Thyroid gland (tissue), 4 donors: ENCODE measurements around the gene SHOC2.

ENCODE experiments used
- POLR2A ChIP-seq, 2 donors: fragments of 450-650 bp; IDR thresholded peaks; one replicate each; pipeline ENCODE4 v1.6.1; 2017; ENCODE audit warnings: antibody characterized with exemption in 2 of 2, mild to moderate bottlenecking in 2 of 2, moderate library complexity in 1 of 2
- TF ChIP-seq, protein P1 (sequence below), 6 experiments: fragments of 200-600 bp in 3 of 6; fragments of 450-650 bp in 3 of 6; sonication (generic) in 3 of 6; IDR thresholded peaks; one replicate each; pipeline ENCODE4 v1.5.1; 2016 to 2019; ENCODE audit warnings: antibody characterized with exemption in 6 of 6, mild to moderate bottlenecking in 2 of 6, inconsistent platforms in 1 of 6, moderate library complexity in 1 of 6

GRCh38 chr10:110966146-110966545 lies 46.7 kb downstream of the SHOC2 start:
- TF ChIP-seq, protein P1, sequence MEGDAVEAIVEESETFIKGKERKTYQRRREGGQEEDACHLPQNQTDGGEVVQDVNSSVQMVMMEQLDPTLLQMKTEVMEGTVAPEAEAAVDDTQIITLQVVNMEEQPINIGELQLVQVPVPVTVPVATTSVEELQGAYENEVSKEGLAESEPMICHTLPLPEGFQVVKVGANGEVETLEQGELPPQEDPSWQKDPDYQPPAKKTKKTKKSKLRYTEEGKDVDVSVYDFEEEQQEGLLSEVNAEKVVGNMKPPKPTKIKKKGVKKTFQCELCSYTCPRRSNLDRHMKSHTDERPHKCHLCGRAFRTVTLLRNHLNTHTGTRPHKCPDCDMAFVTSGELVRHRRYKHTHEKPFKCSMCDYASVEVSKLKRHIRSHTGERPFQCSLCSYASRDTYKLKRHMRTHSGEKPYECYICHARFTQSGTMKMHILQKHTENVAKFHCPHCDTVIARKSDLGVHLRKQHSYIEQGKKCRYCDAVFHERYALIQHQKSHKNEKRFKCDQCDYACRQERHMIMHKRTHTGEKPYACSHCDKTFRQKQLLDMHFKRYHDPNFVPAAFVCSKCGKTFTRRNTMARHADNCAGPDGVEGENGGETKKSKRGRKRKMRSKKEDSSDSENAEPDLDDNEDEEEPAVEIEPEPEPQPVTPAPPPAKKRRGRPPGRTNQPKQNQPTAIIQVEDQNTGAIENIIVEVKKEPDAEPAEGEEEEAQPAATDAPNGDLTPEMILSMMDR (IDR thresholded peaks at IDR 0.05), result no peak
- no peak for TF ChIP-seq POLR2A (IDR thresholded peaks at IDR 0.05)
